ENCODE data around the gene DENND1A. TPM values are rescaled to one million over a fixed set of nuclear protein-coding genes. Genes with fewer than 3 reads are reported as not detected.

DENND1A gene
- total RNA-seq, 1 experiment from 2014 or later: 42.5 TPM

DNA sequence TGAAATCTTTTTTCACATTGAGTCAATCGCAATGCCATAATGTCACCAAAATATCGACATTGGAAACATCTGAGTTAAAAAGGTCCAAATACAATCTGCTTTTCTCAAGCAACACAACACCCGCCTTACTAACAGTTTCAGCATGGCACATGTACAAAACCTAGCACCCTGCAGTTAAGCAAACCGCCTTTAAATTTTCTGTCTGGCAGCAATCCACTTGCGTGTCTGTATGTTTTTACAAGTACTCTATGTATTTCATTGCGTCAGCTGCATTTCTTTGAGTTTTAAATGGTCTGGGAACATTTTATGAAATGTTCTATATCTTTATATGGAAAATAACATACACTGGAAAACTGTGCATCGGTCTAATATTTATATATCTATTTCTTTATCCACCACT, 134.6 kb downstream of the DENND1A start:
- intact Hi-C loops (cut with micrococcal nuclease): no loop called here
- Mint-ChIP-seq H3K9me3 (ENCODE audit: unreplicated experiment) (no peaks in the 10 kb centered on the region), H3K27me3 (ENCODE audit: insufficient read depth, unreplicated experiment) (no peaks in the 10 kb centered on the region), H3K36me3 (ENCODE audit: insufficient read depth, unreplicated experiment) (no peaks in the 10 kb centered on the region), H3K4me3 (ENCODE audit: unreplicated experiment) (no peak overlapping the region), H3K27ac (ENCODE audit: low read depth, unreplicated experiment) (no peak overlapping the region), H3K4me1 (ENCODE audit: insufficient read depth, unreplicated experiment) (peaks cover 6% of the 10 kb centered on the region)
- DNase-seq (ENCODE audit: unreplicated experiment): no peak
- TF ChIP-seq CTCF (IDR thresholded peaks at IDR 0.05; ENCODE audit: unreplicated experiment): no peak
- ChIA-PET POLR2A (no interaction called here), CTCF (no interaction called here)
- BruUV-seq (replicated peaks): no TSS peak

- Mint-ChIP-seq H3K4me3 (ENCODE audit: unreplicated experiment) (no peak overlapping the region), H3K27ac (ENCODE audit: low read depth, unreplicated experiment) (no peak overlapping the region), H3K27me3 (ENCODE audit: insufficient read depth, unreplicated experiment) (no peaks in the 10 kb centered on the region), H3K4me1 (ENCODE audit: insufficient read depth, unreplicated experiment) (peaks cover 6% of the 10 kb centered on the region), H3K36me3 (ENCODE audit: insufficient read depth, unreplicated experiment) (no peaks in the 10 kb centered on the region), H3K9me3 (ENCODE audit: unreplicated experiment) (no peaks in the 10 kb centered on the region)
- no TSS peak for BruUV-seq (replicated peaks)
- ChIA-PET POLR2A (no interaction called here), CTCF (no interaction called here)
- intact Hi-C loops (cut with micrococcal nuclease): no loop called here
- no peak for TF ChIP-seq CTCF (IDR thresholded peaks at IDR 0.05; ENCODE audit: unreplicated experiment)
- no peak for DNase-seq (ENCODE audit: unreplicated experiment)
Observed at GRCh38 chr9:123792501-123792900, 137.4 kb downstream of the DENND1A start.

GRCh38 chr9:123789554-123790292, 140.2 kb downstream of the DENND1A start:
- Mint-ChIP-seq H3K27me3 (ENCODE audit: insufficient read depth, unreplicated experiment) (no peaks in the 10 kb centered on the region), H3K4me3 (ENCODE audit: unreplicated experiment) (no peak overlapping the region), H3K27ac (ENCODE audit: low read depth, unreplicated experiment) (no peak overlapping the region), H3K4me1 (ENCODE audit: insufficient read depth, unreplicated experiment) (no peaks in the 10 kb centered on the region), H3K36me3 (ENCODE audit: insufficient read depth, unreplicated experiment) (no peaks in the 10 kb centered on the region), H3K9me3 (ENCODE audit: unreplicated experiment) (no peaks in the 10 kb centered on the region)
- ChIA-PET CTCF (no interaction called here), POLR2A (no interaction called here)
- intact Hi-C loops (cut with micrococcal nuclease): no loop called here
- no TSS peak for BruUV-seq (replicated peaks)
- DNase-seq (ENCODE audit: unreplicated experiment): no peak
- TF ChIP-seq CTCF (IDR thresholded peaks at IDR 0.05; ENCODE audit: unreplicated experiment): no peak

DNA sequence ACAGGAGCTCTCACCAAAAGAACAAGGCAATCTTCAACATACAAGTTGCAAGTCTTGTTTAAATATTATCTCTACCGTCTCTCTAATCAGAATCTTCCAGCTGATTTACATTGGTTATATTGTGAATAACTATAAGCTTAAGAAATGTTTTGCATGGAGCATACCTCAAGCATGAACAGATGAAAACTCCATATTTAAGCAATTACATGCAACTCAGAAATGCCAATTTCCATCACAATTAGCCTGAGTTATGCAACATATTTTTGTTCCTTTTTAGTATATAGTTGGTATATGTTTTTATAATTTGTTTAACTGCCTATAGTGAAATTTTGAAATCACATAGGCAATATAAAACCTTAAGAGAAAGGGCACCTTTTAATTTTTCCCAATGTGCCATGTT, 142.5 kb downstream of the DENND1A start:
- Mint-ChIP-seq H3K36me3 (ENCODE audit: insufficient read depth, unreplicated experiment) (no peaks in the 10 kb centered on the region), H3K27ac (ENCODE audit: low read depth, unreplicated experiment) (no peak overlapping the region), H3K9me3 (ENCODE audit: unreplicated experiment) (no peaks in the 10 kb centered on the region), H3K4me3 (ENCODE audit: unreplicated experiment) (no peak overlapping the region), H3K4me1 (ENCODE audit: insufficient read depth, unreplicated experiment) (peaks cover 8% of the 10 kb centered on the region), H3K27me3 (ENCODE audit: insufficient read depth, unreplicated experiment) (no peaks in the 10 kb centered on the region)
- ChIA-PET POLR2A (no interaction called here), CTCF (no interaction called here)
- intact Hi-C loops (cut with micrococcal nuclease): no loop called here
- no TSS peak for BruUV-seq (replicated peaks)
- no peak for TF ChIP-seq CTCF (IDR thresholded peaks at IDR 0.05; ENCODE audit: unreplicated experiment)
- DNase-seq (ENCODE audit: unreplicated experiment): no peak
